Spleen (tissue), 11 donors: ENCODE results near the gene SORCS1. TPM values are rescaled to one million over a fixed set of nuclear protein-coding genes. Genes with fewer than 3 reads are reported as not detected.
"Not testable (repeated sequence)": the region's sequence is repeated elsewhere in the genome, so short reads cannot be mapped to it uniquely, and the experiment has no call there.

Experiments
- DNase-seq: peaks from one replicate; pipeline ENCODE4 v3.0.0-alpha.2; 2020
- H3K27ac ChIP-seq, 8 donors: fragments of 200-600 bp; sonication (generic) in 7 of 8; 1 replicate in 4 of 8; 2 replicates in 4 of 8; pipeline versions ENCODE4 v1.5.0 to v1.8.0; 2016 to 2021; ENCODE audit warnings: inconsistent platforms in 4 of 8, mild to moderate bottlenecking in 4 of 8, moderate library complexity in 1 of 8
- H3K27me3 ChIP-seq, 7 donors: fragments of 200-600 bp; sonication (generic) in 6 of 7; replicated peaks in 1 of 7; 1 replicate in 4 of 7; 2 replicates in 3 of 7; pipeline versions ENCODE4 v1.5.0 to v1.8.0; 2016 to 2021; ENCODE audit warnings: inconsistent platforms in 3 of 7, mild to moderate bottlenecking in 1 of 7
- H3K36me3 ChIP-seq, 6 donors: fragments of 200-600 bp; sonication (generic) in 5 of 6; 1 replicate in 4 of 6; 2 replicates in 2 of 6; pipeline versions ENCODE4 v1.5.0 to v1.8.0; 2016 to 2021; ENCODE audit warnings: inconsistent platforms in 2 of 6
- H3K4me1 ChIP-seq, 6 donors: fragments of 200-600 bp; sonication (generic) in 5 of 6; 1 replicate in 3 of 6; 2 replicates in 3 of 6; pipeline versions ENCODE4 v1.5.0 to v1.8.0; 2016 to 2021; ENCODE audit warnings: inconsistent platforms in 3 of 6
- H3K4me3 ChIP-seq, 8 donors: fragments of 200-600 bp; sonication (generic) in 7 of 8; 1 replicate in 4 of 8; 2 replicates in 4 of 8; pipeline versions ENCODE4 v1.5.0 to v1.8.0; 2016 to 2021; ENCODE audit warnings: inconsistent platforms in 4 of 8, mild to moderate bottlenecking in 4 of 8, moderate library complexity in 2 of 8
- H3K9me3 ChIP-seq, 8 donors: fragments of 200-600 bp; sonication (generic) in 7 of 8; 1 replicate in 4 of 8; 2 replicates in 4 of 8; pipeline versions ENCODE4 v1.5.0 to v1.8.0; 2016 to 2021; ENCODE audit warnings: inconsistent platforms in 4 of 8
- CTCF ChIP-seq, 11 experiments: fragments of 200-600 bp in 7 of 11; fragments of 450-650 bp in 4 of 11; sonication (generic) in 4 of 11; IDR thresholded peaks in 8 of 11; conservative IDR thresholded peaks in 3 of 11; 1 replicate in 7 of 11; 2 replicates in 4 of 11; pipeline versions ENCODE4 v1.4.0 to v1.8.0; 2016 to 2021; ENCODE audit warnings: antibody characterized with exemption in 11 of 11, inconsistent platforms in 4 of 11, mild to moderate bottlenecking in 1 of 11
- POLR2A ChIP-seq, 3 donors: fragments of 450-650 bp; IDR thresholded peaks; one replicate each; pipeline ENCODE4 v1.5.1; 2017; ENCODE audit warnings: antibody characterized with exemption in 3 of 3, mild to moderate bottlenecking in 1 of 3
- POLR2AphosphoS5 ChIP-seq, 3 donors: sonication (generic); formaldehyde crosslinking; IDR thresholded peaks; one replicate each; pipeline ENCODE4 v1.5.1; 2017; ENCODE audit warnings: antibody characterized with exemption in 3 of 3
- WGBS, 5 donors: extraction: QIAGEN DNeasy Blood & Tissue Kit in 3 of 5; methylation state at CpG; one replicate each; pipeline versions ENCODE4 v1.1.5 to v1.1.7; 2013 to 2018; 5-methylcytosine and 5-hydroxymethylcytosine counted together
- intact Hi-C: fragments of 100-400 bp; cut with DNase I; formaldehyde crosslinking; loops from one replicate; pipeline ENCODE4 v1.15.0; 2023; ENCODE audit warnings: low total_unique reads
- polyA plus RNA-seq, 3 donors: library from polyadenylated mRNA; stranded (reverse); fragments of 200-250 nt; gene quantifications; one replicate each; pipeline ENCODE4 v1.2.1, GENCODE V29; 2013
- total RNA-seq, 7 donors: library from RNA; depleted of rRNA in 3 of 7; stranded (reverse); fragments of >200 nt in 3 of 7; fragmentation: NEBNext Ultra II Directional in 4 of 7; extraction: Animal tissue kit (Norgen Biotek cat#: 25700) in 4 of 7; gene quantifications; one replicate each; pipeline versions ENCODE4 v1.1.0 to v1.2.1, GENCODE V29; 2016 to 2021
- donor health status: healthy with polysubstance abuse.
- donor health status: DM: no; HTN: no; CAD: no; lungs with moderate emphysema.
- donor health status: DM: no; HTN: no; CAD: no.
- donor health status: Bipolar disorder and iron deficiency.
- donor health status: healthy.
- donor health status: DM: no; HTN: no; CAD: no.
- donor health status: DM: yes; HTN: yes; CAD: no.

Gene SORCS1
- total and polyA plus RNA-seq, 10 donors = 0.67 to 2.7 (median 1.6) TPM

- whole genome bisulfite sequencing, 5 donors = 25 to 36% (median 31%) methylated on average over 1 of the region's 1 CpG
- intact Hi-C loops = no loop called here
- H3K36me3 ChIP-seq = no peaks in the 10 kb centered on the region
- H3K9me3 ChIP-seq = no peaks in the 10 kb centered on the region
- H3K4me3 ChIP-seq = no peak overlapping the region
- H3K27me3 ChIP-seq = no peaks in the 10 kb centered on the region
- H3K4me1 ChIP-seq = peaks cover 0 to 29% (median 7%) of the 10 kb centered on the region in 6 donors
- no peak overlapping the region for H3K27ac ChIP-seq
- TF ChIP-seq POLR2AphosphoS5 (IDR thresholded peaks at IDR 0.05) (no peak), POLR2A (IDR thresholded peaks at IDR 0.05) (no peak), CTCF (IDR thresholded peaks at IDR 0.05 in 8 of 11, conservative IDR thresholded peaks at IDR 0.05 in 3 of 11) (no peak)
- DNase-seq = no peak
These were observed 232.7 kb downstream of the SORCS1 start for GRCh38 chr10:106931853-106932249.

- intact Hi-C loops = no loop called here
- Histone ChIP-seq H3K36me3 (no peaks in the 10 kb centered on the region), H3K4me1 (peaks cover 0 to 27% (median 7%) of the 10 kb centered on the region in 6 donors), H3K9me3 (no peaks in the 10 kb centered on the region), H3K4me3 (no peak overlapping the region), H3K27me3 (no peaks in the 10 kb centered on the region), H3K27ac (no peak overlapping the region)
- TF ChIP-seq POLR2AphosphoS5 (IDR thresholded peaks at IDR 0.05) (no peak), CTCF (IDR thresholded peaks at IDR 0.05 in 8 of 11, conservative IDR thresholded peaks at IDR 0.05 in 3 of 11) (no peak), POLR2A (IDR thresholded peaks at IDR 0.05) (no peak)
- no peak for DNase-seq
- WGBS, 5 donors = 28 to 46% (median 34%) methylated on average over 5 of the region's 5 CpGs
These were observed 233.2 kb downstream of the SORCS1 start for GRCh38 chr10:106931159-106931852.

- no peak for DNase-seq
- intact Hi-C loops = no loop called here
- H3K27ac ChIP-seq = no peak overlapping the region
- H3K4me3 ChIP-seq = no peak overlapping the region
- no peaks in the 10 kb centered on the region for H3K9me3 ChIP-seq
- no peaks in the 10 kb centered on the region for H3K36me3 ChIP-seq
- peaks cover 0 to 21% (median 5%) of the 10 kb centered on the region in 6 donors for H3K4me1 ChIP-seq
- H3K27me3 ChIP-seq = no peaks in the 10 kb centered on the region
- WGBS, 5 donors = 33 to 65% (median 52%) methylated on average over 1 of the region's 1 CpG
- TF ChIP-seq POLR2AphosphoS5 (IDR thresholded peaks at IDR 0.05) = no peak
- no peak for TF ChIP-seq POLR2A (IDR thresholded peaks at IDR 0.05)
- no peak for TF ChIP-seq CTCF (IDR thresholded peaks at IDR 0.05 in 8 of 11, conservative IDR thresholded peaks at IDR 0.05 in 3 of 11)
These were observed 233.8 kb downstream of the SORCS1 start for GRCh38 chr10:106930751-106931150.

- no peak overlapping the region for H3K27ac ChIP-seq
- H3K4me3 ChIP-seq = no peak overlapping the region
- H3K4me1 ChIP-seq = peaks cover 0 to 16% (median 0%) of the 10 kb centered on the region in 6 donors
- H3K27me3 ChIP-seq = no peaks in the 10 kb centered on the region
- no peaks in the 10 kb centered on the region for H3K9me3 ChIP-seq
- WGBS, 5 donors = 85 to 91% (median 87%) methylated on average over 6 of the region's 6 CpGs
- TF ChIP-seq CTCF (IDR thresholded peaks at IDR 0.05 in 8 of 11, conservative IDR thresholded peaks at IDR 0.05 in 3 of 11) (no peak), POLR2A (IDR thresholded peaks at IDR 0.05) (no peak), POLR2AphosphoS5 (IDR thresholded peaks at IDR 0.05) (no peak)
- no peak for DNase-seq
- intact Hi-C loops = no loop called here
- no peaks in the 10 kb centered on the region for H3K36me3 ChIP-seq
These were observed 235.1 kb downstream of the SORCS1 start for GRCh38 chr10:106929291-106929895.

GRCh38 chr10:106928151-106928550 lies 236.4 kb downstream of the SORCS1 start:
- intact Hi-C loops, H3K27me3 ChIP-seq, H3K9me3 ChIP-seq, DNase-seq, H3K36me3 ChIP-seq, H3K27ac ChIP-seq, H3K4me3 ChIP-seq: not testable (repeated sequence)
- H3K4me1 ChIP-seq = peaks cover 0 to 16% (median 0%) of the 10 kb centered on the region in 6 donors
- 93 to 96% (median 95%) methylated on average over 22 to 33 of the region's 33 CpGs for WGBS, 5 donors
